Neuronal stem cell (in vitro differentiated cells): ENCODE measurements around the gene MTX1.
"Not testable (repeated sequence)": the region's sequence is repeated elsewhere in the genome, so short reads cannot be mapped to it uniquely, and the experiment has no call there.

Source experiments
- DNase-seq: peaks from one replicate; pipeline ENCODE4 v3.0.0-alpha.2; 2013; ENCODE audit warnings: low spot score
- H2AFZ ChIP-seq: one replicate; pipeline ENCODE4 v1.6.1; 2013; ENCODE audit warnings: mild to moderate bottlenecking, low read length, inconsistent platforms
- H2AK5ac ChIP-seq: 2 replicates; pipeline ENCODE4 v1.6.1; 2013; ENCODE audit warnings: low read depth, mild to moderate bottlenecking, inconsistent platforms, low read length, moderate library complexity, mixed read lengths
- H2BK120ac ChIP-seq: 2 replicates; pipeline ENCODE4 v1.6.1; 2013; ENCODE audit warnings: low read depth, mild to moderate bottlenecking, inconsistent platforms, low read length, moderate library complexity, mixed read lengths
- H2BK12ac ChIP-seq: one replicate; pipeline ENCODE4 v1.6.1; 2013; ENCODE audit warnings: low read length, inconsistent platforms
- H2BK15ac ChIP-seq: 2 replicates; pipeline ENCODE4 v1.6.1; 2013; ENCODE audit warnings: mild to moderate bottlenecking, low read length, inconsistent platforms, mixed read lengths
- H2BK5ac ChIP-seq: one replicate; pipeline ENCODE4 v1.6.1; 2013; ENCODE audit warnings: inconsistent platforms, mild to moderate bottlenecking, low read length, moderate library complexity
- H3K14ac ChIP-seq: one replicate; pipeline ENCODE4 v1.6.1; 2013; ENCODE audit warnings: low read length, inconsistent platforms
- H3K18ac ChIP-seq: 2 replicates; pipeline ENCODE4 v1.6.1; 2013; ENCODE audit warnings: low read length, inconsistent platforms
- H3K23ac ChIP-seq: 2 replicates; pipeline ENCODE4 v1.6.1; 2013; ENCODE audit warnings: low read depth, mild to moderate bottlenecking, mixed read lengths, low read length, inconsistent platforms; ENCODE audit not compliant: poor library complexity
- H3K27ac ChIP-seq: replicated peaks from 3 replicates; pipeline ENCODE4 v1.5.1; 2013; ENCODE audit warnings: low read length, inconsistent platforms
- H3K27me3 ChIP-seq, 3 experiments: 2 replicates each; pipeline ENCODE4 v1.6.1; 2013; ENCODE audit warnings: low read length in 3 of 3, mild to moderate bottlenecking in 2 of 3, inconsistent platforms in 1 of 3, low read depth in 1 of 3, mixed read lengths in 1 of 3, moderate library complexity in 1 of 3; ENCODE audit not compliant: control insufficient read depth in 3 of 3, insufficient read depth in 3 of 3
- H3K36me3 ChIP-seq, 2 donors: replicated peaks in 1 of 2; 2 replicates each; pipeline ENCODE4 v1.6.1; 2013; ENCODE audit warnings: low read length in 2 of 2; ENCODE audit not compliant: control insufficient read depth in 2 of 2, insufficient read depth in 2 of 2
- H3K4ac ChIP-seq: 2 replicates; pipeline ENCODE4 v1.6.1; 2013; ENCODE audit warnings: inconsistent platforms, mild to moderate bottlenecking, low read length, moderate library complexity
- H3K4me1 ChIP-seq, 2 donors: 1 replicate in 1 of 2; 2 replicates in 1 of 2; pipeline ENCODE4 v1.6.1; 2013; ENCODE audit warnings: low read length in 2 of 2, low read depth in 1 of 2; ENCODE audit not compliant: control insufficient read depth in 2 of 2, insufficient read depth in 1 of 2
- H3K4me2 ChIP-seq: one replicate; pipeline ENCODE4 v1.6.1; 2013; ENCODE audit warnings: mild to moderate bottlenecking, low read length, inconsistent platforms; ENCODE audit not compliant: insufficient read depth, poor library complexity, severe bottlenecking
- H3K4me3 ChIP-seq, 2 donors: 2 replicates each; pipeline ENCODE4 v1.5.1; 2013; ENCODE audit warnings: low read length in 2 of 2, mild to moderate bottlenecking in 2 of 2, inconsistent platforms in 1 of 2, moderate library complexity in 1 of 2
- H3K79me1 ChIP-seq: one replicate; pipeline ENCODE4 v1.6.1; 2013; ENCODE audit warnings: low read depth, mild to moderate bottlenecking, inconsistent platforms, low read length, moderate library complexity
- H3K9ac ChIP-seq: one replicate; pipeline ENCODE4 v1.6.1; 2013; ENCODE audit warnings: mild to moderate bottlenecking, low read depth, low read length, inconsistent platforms; ENCODE audit not compliant: poor library complexity
- H3K9me3 ChIP-seq, 2 donors: replicated peaks in 1 of 2; 2 replicates each; pipeline versions ENCODE3 to v1.6.1; 2013; ENCODE audit warnings: low read length in 2 of 2, mild to moderate bottlenecking in 2 of 2, inconsistent platforms in 1 of 2, low read depth in 1 of 2, mixed read lengths in 1 of 2, moderate library complexity in 1 of 2; ENCODE audit not compliant: control insufficient read depth in 2 of 2, insufficient read depth in 1 of 2
- H4K8ac ChIP-seq: one replicate; pipeline ENCODE4 v1.6.1; 2013; ENCODE audit warnings: low read depth, mild to moderate bottlenecking, inconsistent platforms, low read length, moderate library complexity
- H4K91ac ChIP-seq: one replicate; pipeline ENCODE4 v1.6.1; 2013; ENCODE audit warnings: low read length, low read depth, mild to moderate bottlenecking, inconsistent platforms; ENCODE audit not compliant: poor library complexity
- WGBS, 2 donors: extraction: QIAGEN DNeasy Blood & Tissue Kit; methylation state at CpG; one replicate each; pipeline ENCODE4 v1.1.7; 2013; ENCODE audit warnings: missing lambda C conversion rate in 2 of 2, mixed read lengths in 1 of 2; ENCODE audit not compliant: insufficient read length in 2 of 2, insufficient replicate concordance in 1 of 2; ENCODE audit errors: extremely low coverage in 2 of 2; 5-methylcytosine and 5-hydroxymethylcytosine counted together

The MTX1 gene

DNA sequence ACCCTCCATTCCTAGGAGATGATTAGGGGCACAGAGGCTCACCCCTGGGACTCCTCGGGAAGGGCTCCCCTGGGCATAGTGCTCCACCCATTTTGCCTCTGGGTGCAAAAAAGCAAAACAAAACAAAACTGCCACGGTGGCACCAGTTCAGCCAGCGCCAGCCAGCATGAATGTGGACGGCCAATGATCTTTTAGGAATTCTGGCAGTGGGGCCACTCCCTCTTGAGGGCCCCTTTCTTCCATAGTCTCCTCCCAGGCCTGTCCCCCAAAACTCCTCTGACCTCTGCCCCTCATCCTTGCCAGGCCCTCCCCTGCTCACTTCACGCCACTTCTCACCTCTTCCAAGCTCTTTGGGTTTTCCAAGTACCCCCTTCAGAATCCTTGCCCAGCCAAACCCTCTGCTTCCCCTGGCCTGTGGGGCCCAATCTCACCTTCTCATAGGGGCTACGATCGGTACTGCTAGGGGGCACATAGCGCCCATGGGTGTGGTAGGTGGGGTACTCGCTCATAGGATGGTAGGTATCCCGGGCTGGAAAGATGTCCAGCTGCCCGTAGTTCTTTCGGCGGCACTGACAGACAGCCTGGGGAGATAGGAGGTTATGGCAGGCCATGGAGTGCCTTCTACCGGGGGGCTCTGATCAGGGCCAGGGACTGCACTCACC lies 21.6 kb upstream of the MTX1 start:
- Histone ChIP-seq H3K4ac (no peak overlapping the region), H3K18ac (no peak overlapping the region), H2AFZ (no peak overlapping the region), H2BK5ac (peak overlapping the region; percentile 2), H2BK120ac (peak overlapping the region; percentile 3), H4K8ac (no peak overlapping the region), H3K27ac (no peak overlapping the region), H3K14ac (no peak overlapping the region), H3K23ac (no peak overlapping the region), H3K27me3 (no peaks in the 10 kb centered on the region), H3K4me1 (peaks cover 0 to 2% of the 10 kb centered on the region in 2 donors), H2AK5ac (peak overlapping the region; percentile 92), H2BK12ac (no peak overlapping the region), H3K9ac (no peak overlapping the region), H4K91ac (no peak overlapping the region), H3K9me3 (no peaks in the 10 kb centered on the region), H3K79me1 (no peaks in the 10 kb centered on the region), H3K4me2 (no peak overlapping the region), H3K4me3 (no peak overlapping the region), H3K36me3 (peaks cover 5 to 10% of the 10 kb centered on the region in 2 donors), H2BK15ac (peak overlapping the region; percentile 81)
- no peak for DNase-seq
- WGBS, 2 donors = no CpG with 5 or more reads among the region's 14 CpGs

DNA sequence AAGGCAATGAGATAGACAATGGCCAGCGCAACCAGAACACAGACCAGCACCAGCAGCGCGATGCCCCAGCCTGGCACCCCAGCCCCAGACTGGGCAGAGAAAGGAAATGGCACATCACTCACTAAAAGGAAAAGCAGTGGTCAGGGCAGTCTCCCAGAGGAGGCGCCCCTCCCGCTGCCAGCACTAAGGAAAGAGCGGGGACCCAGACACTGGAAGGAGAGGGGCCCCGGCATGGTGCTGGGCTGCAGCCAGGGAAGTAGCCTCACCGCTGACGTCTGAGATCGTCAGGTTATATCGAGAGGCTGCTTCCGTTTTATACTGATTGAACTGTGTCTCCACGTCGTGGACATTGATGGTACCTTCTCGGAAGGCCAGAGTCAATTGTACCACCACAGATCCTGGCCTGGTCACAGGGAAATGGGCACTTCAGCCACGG lies 21.0 kb upstream of the MTX1 start:
- no CpG with 5 or more reads among the region's 16 CpGs for WGBS, 2 donors
- Histone ChIP-seq H3K14ac (no peak overlapping the region), H2BK15ac (peak overlapping the region; percentile 54), H3K79me1 (no peaks in the 10 kb centered on the region), H3K27ac (no peak overlapping the region), H3K4me3 (no peak overlapping the region), H3K18ac (peak overlapping the region; percentile 0), H2AK5ac (peak overlapping the region; percentile 11), H2BK5ac (peak overlapping the region; percentile 2), H2AFZ (no peak overlapping the region), H3K23ac (no peak overlapping the region), H3K27me3 (no peaks in the 10 kb centered on the region), H3K36me3 (peaks cover 2 to 10% of the 10 kb centered on the region in 2 donors), H3K9me3 (no peaks in the 10 kb centered on the region), H3K4ac (no peak overlapping the region), H3K9ac (no peak overlapping the region), H4K8ac (no peak overlapping the region), H2BK12ac (no peak overlapping the region), H3K4me1 (peaks cover 2 to 4% of the 10 kb centered on the region in 2 donors), H2BK120ac (peak overlapping the region; percentile 13), H3K4me2 (no peak overlapping the region), H4K91ac (no peak overlapping the region)
- no peak for DNase-seq

DNA sequence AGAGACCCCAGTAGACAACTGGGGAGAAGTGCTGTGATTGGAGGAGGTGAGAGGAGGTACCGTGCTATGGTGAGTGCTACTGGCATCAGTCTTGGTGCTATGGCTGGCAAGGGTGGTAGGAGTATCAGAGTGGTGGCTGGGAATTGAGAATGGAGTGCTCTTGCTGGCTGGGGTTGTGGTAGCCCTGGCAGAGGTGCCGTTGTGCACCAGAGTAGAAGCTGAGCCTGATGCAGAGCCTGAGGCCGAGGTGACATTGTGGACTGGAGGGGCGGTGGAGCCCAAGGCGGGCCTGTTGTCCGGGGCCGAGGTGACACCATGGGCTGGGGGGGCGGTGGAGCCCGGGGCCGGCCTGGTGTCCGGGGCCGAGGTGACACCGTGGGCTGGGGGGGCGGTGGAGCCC lies 20.2 kb upstream of the MTX1 start:
- Histone ChIP-seq H2BK120ac (no peak overlapping the region), H3K79me1 (no peaks in the 10 kb centered on the region), H4K8ac (no peak overlapping the region), H3K4me3 (no peak overlapping the region), H3K9ac (no peak overlapping the region), H3K36me3 (peaks cover 2 to 10% of the 10 kb centered on the region in 2 donors), H3K4me2 (no peak overlapping the region), H2BK15ac (peak overlapping the region; percentile 15), H4K91ac (no peak overlapping the region), H3K4me1 (peaks cover 8 to 9% of the 10 kb centered on the region in 2 donors), H3K4ac (no peak overlapping the region), H2BK5ac (no peak overlapping the region), H3K18ac (no peak overlapping the region), H2AFZ (no peak overlapping the region), H3K27ac (no peak overlapping the region), H3K27me3 (no peaks in the 10 kb centered on the region), H2AK5ac (no peak overlapping the region), H3K23ac (no peak overlapping the region), H3K14ac (no peak overlapping the region), H3K9me3 (no peaks in the 10 kb centered on the region), H2BK12ac (no peak overlapping the region)
- WGBS, 2 donors = no CpG with 5 or more reads among the region's 14 CpGs
- no peak for DNase-seq

- not testable (repeated sequence) for H2BK15ac ChIP-seq, H3K4me2 ChIP-seq, H2AFZ ChIP-seq, H3K23ac ChIP-seq, H4K91ac ChIP-seq, H3K18ac ChIP-seq, H2BK12ac ChIP-seq, H3K4ac ChIP-seq, H3K9me3 ChIP-seq, H3K27me3 ChIP-seq, H3K79me1 ChIP-seq, H3K4me3 ChIP-seq, H2BK120ac ChIP-seq, H3K14ac ChIP-seq, H2BK5ac ChIP-seq, H4K8ac ChIP-seq, H2AK5ac ChIP-seq, H3K36me3 ChIP-seq, DNase-seq, H3K27ac ChIP-seq, H3K9ac ChIP-seq
- no CpG with 5 or more reads among the region's 45 CpGs for WGBS, 2 donors
- H3K4me1 ChIP-seq = peaks cover 12 to 16% of the 10 kb centered on the region in 2 donors
These were observed 18.6 kb upstream of the MTX1 start for GRCh38 chr1:155189926-155190325.
